ENCODE data around the gene ARSI.

DNA sequence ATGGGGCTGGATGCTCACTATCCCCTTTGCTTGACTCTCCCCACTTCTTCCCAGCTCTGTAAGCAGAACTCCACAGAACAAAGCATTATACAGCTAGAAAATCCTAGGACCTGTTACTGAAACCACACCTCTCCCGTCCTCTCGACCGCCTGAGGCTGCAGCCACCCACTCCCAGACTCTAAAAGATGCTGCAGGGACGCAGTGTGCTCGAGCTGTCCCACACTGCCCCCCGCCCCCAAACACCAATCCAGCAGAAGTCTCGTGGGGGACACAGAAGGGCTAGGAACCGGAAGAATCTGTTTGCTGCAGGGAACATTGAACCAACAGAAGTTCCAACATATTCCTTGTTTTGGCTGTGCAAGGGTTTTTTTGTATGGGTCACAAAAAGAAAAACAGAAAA, 20.7 kb downstream of the ARSI start:
- TF ChIP-seq, protein P1, sequence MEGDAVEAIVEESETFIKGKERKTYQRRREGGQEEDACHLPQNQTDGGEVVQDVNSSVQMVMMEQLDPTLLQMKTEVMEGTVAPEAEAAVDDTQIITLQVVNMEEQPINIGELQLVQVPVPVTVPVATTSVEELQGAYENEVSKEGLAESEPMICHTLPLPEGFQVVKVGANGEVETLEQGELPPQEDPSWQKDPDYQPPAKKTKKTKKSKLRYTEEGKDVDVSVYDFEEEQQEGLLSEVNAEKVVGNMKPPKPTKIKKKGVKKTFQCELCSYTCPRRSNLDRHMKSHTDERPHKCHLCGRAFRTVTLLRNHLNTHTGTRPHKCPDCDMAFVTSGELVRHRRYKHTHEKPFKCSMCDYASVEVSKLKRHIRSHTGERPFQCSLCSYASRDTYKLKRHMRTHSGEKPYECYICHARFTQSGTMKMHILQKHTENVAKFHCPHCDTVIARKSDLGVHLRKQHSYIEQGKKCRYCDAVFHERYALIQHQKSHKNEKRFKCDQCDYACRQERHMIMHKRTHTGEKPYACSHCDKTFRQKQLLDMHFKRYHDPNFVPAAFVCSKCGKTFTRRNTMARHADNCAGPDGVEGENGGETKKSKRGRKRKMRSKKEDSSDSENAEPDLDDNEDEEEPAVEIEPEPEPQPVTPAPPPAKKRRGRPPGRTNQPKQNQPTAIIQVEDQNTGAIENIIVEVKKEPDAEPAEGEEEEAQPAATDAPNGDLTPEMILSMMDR (IDR thresholded peaks at IDR 0.05; ENCODE audit: insufficient read depth, low read length, poor library complexity, severe bottlenecking): no peak
- no peak for TF ChIP-seq EZH2phosphoT487 (conservative IDR thresholded peaks at IDR 0.05; ENCODE audit: low read length)

Data from SU-DHL-6 (cell line).